Fibroblast of the aortic adventitia (primary cell): ENCODE data around the gene RPIA. TPM values are rescaled to one million over a fixed set of nuclear protein-coding genes. Genes with fewer than 3 reads are reported as not detected.
A peak's percentile ranks its signal among the peaks of the same experiment; 100 is the strongest.

ENCODE experiments used
- DNase-seq: peaks from one replicate; pipeline ENCODE4 v3.0.0-alpha.2; 2010; ENCODE audit warnings: low read depth
- H3K4me3 ChIP-seq: 2 replicates; pipeline ENCODE4 v1.5.1; 2011; ENCODE audit warnings: low read depth, mild to moderate bottlenecking, control low read depth, low read length, moderate library complexity
- total RNA-seq: library from RNA; depleted of rRNA; stranded (reverse); fragments of >200 nt; gene quantifications from 2 replicates; pipeline ENCODE4 v1.2.3, GENCODE V29; 2012; ENCODE audit warnings: low replicate concordance
- TF ChIP-seq, protein P1 (sequence below): IDR thresholded peaks from 2 replicates; pipeline ENCODE4 v1.5.1; 2011; ENCODE audit warnings: mild to moderate bottlenecking, low read length, control low read depth, inconsistent platforms; ENCODE audit not compliant: insufficient read depth

Gene RPIA
- total RNA-seq, 1 donor = 7.6 TPM

- DNase-seq = peak; percentile 14
- TF ChIP-seq, protein P1, sequence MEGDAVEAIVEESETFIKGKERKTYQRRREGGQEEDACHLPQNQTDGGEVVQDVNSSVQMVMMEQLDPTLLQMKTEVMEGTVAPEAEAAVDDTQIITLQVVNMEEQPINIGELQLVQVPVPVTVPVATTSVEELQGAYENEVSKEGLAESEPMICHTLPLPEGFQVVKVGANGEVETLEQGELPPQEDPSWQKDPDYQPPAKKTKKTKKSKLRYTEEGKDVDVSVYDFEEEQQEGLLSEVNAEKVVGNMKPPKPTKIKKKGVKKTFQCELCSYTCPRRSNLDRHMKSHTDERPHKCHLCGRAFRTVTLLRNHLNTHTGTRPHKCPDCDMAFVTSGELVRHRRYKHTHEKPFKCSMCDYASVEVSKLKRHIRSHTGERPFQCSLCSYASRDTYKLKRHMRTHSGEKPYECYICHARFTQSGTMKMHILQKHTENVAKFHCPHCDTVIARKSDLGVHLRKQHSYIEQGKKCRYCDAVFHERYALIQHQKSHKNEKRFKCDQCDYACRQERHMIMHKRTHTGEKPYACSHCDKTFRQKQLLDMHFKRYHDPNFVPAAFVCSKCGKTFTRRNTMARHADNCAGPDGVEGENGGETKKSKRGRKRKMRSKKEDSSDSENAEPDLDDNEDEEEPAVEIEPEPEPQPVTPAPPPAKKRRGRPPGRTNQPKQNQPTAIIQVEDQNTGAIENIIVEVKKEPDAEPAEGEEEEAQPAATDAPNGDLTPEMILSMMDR = no peak
- H3K4me3 ChIP-seq = no peak overlapping the region
Observed at GRCh38 chr2:88729061-88729745, 37.7 kb downstream of the RPIA start.

GRCh38 chr2:88733155-88733902, 41.9 kb downstream of the RPIA start:
- TF ChIP-seq, protein P1 = no peak
- no peak for DNase-seq
- H3K4me3 ChIP-seq = no peak overlapping the region

DNA sequence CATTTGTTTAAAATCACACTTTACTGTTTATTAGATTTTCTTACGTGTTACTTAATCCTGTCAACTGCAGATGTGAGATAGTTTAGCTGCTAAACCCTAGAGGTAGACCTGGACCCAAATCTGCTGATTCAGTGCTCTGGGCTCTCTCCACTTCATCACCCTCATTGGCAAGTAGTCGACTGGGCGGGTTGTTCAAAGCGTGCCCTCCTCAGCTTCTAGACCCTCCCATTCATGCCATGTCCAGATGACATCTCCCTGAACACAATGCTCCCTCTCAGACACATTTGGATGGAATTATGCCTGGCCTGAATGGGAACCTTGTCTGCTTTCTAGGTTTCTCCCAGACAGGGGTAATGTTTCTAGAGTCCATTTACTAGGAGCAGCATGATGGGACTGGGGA, 43.7 kb downstream of the RPIA start:
- peak; percentile 51 for DNase-seq
- TF ChIP-seq, protein P1 = no peak
- no peak overlapping the region for H3K4me3 ChIP-seq

DNA sequence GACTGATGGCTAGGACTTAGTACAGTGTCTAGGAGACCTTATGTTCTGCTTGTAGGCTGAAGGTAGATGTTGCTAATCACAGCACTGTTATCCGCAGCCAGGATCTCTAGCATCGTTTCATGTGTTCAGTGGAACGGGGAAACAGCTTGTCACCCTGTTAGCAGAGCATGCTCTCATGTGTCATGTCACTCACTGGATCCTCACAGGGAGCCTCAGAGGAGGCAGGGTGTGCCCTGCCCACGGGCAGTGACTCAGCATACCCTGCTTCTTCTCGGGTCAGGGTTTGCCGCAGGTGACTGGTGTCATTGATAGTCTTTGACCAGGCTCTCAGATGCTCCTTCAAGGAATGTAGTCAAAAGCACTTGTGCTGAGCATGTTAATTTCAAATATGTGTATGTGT, 44.4 kb downstream of the RPIA start:
- no peak overlapping the region for H3K4me3 ChIP-seq
- DNase-seq = no peak
- TF ChIP-seq, protein P1 = no peak

GRCh38 chr2:88736437-88736836, 45.0 kb downstream of the RPIA start:
- TF ChIP-seq, protein P1 = no peak
- no peak for DNase-seq
- no peak overlapping the region for H3K4me3 ChIP-seq

- no peak overlapping the region for H3K4me3 ChIP-seq
- TF ChIP-seq, protein P1 = no peak
- peak; percentile 93 for DNase-seq
Observed at GRCh38 chr2:88737385-88737784, 45.9 kb downstream of the RPIA start.
